ENCODE data around the gene STARD13. TPM values are rescaled to one million over a fixed set of nuclear protein-coding genes. Genes with fewer than 3 reads are reported as not detected.

The STARD13 gene
- total RNA-seq, 6 experiments from 2014 or later: 7.0 to 16.1 (median 9.8) TPM

DNA sequence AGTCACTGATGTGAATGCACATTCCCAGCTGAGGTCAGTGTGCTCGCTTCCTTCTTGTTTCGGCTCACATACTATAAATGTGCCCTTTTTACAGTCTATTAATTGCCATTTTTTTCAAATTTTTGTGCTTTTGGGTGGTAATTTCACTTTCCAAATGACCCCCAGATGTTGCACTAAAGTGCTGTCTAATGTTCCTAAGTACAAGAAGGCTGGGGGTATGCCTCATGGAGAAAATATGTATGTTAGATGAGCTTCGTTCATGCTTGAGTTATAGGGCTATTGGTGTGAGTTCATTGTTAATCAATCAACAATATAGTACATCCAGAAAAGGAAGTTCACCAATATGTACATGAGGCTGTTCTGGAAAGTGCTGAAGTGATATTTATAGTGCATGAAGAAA is 184.7 kb downstream of the STARD13 start:
- ATAC-seq (no peak), DNase-seq (no peak)
- intact Hi-C loops (cut with DNase I): no loop called here
- Histone ChIP-seq H3K36me3 (peaks cover 0 to 11% (median 2%) of the 10 kb centered on the region in 4 donors), H3K9me3 (peaks cover 0 to 2% (median 0%) of the 10 kb centered on the region in 4 donors), H3K4me3 (no peak overlapping the region), H3K27me3 (no peaks in the 10 kb centered on the region), H3K27ac (no peak overlapping the region), H3K4me1 (no peaks in the 10 kb centered on the region)
- WGBS (ENCODE audit: insufficient coverage, low coverage, low lambda C conversion rate, missing lambda C conversion rate): 86% methylated on average over 3 of the region's 3 CpGs
- no peak for TF ChIP-seq POLR2A (IDR thresholded peaks at IDR 0.05)
- TF ChIP-seq, protein P1, sequence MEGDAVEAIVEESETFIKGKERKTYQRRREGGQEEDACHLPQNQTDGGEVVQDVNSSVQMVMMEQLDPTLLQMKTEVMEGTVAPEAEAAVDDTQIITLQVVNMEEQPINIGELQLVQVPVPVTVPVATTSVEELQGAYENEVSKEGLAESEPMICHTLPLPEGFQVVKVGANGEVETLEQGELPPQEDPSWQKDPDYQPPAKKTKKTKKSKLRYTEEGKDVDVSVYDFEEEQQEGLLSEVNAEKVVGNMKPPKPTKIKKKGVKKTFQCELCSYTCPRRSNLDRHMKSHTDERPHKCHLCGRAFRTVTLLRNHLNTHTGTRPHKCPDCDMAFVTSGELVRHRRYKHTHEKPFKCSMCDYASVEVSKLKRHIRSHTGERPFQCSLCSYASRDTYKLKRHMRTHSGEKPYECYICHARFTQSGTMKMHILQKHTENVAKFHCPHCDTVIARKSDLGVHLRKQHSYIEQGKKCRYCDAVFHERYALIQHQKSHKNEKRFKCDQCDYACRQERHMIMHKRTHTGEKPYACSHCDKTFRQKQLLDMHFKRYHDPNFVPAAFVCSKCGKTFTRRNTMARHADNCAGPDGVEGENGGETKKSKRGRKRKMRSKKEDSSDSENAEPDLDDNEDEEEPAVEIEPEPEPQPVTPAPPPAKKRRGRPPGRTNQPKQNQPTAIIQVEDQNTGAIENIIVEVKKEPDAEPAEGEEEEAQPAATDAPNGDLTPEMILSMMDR (IDR thresholded peaks at IDR 0.05): no peak

DNA sequence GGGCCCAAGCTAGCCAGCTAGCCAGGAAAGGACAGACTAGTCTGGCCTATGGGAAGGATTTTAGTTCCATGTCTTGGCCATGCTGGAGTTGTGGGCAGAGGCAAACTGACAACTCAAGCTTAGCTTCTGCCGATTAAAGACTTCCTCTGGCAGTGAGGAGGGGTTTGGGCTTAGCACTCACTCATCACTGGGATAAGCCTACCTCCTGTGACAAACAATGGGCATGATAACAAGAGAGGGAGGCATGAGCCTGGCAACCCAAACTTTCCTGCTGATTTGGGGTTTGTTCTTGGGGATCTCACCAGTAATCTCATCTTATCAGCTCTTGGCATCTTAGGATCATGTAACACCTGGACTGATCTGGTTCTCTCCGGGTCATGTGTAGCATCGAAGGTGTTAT is 185.7 kb downstream of the STARD13 start:
- no peaks in the 10 kb centered on the region for H3K27me3 ChIP-seq
- intact Hi-C loops (cut with DNase I): no loop called here
- no peaks in the 10 kb centered on the region for H3K4me1 ChIP-seq
- 66% methylated on average over 2 of the region's 3 CpGs for WGBS (ENCODE audit: insufficient coverage, low coverage, low lambda C conversion rate, missing lambda C conversion rate)
- DNase-seq (no peak), ATAC-seq (no peak)
- H3K36me3 ChIP-seq: peaks cover 0 to under 1% (median 0%) of the 10 kb centered on the region in 4 donors
- H3K4me3 ChIP-seq: no peak overlapping the region
- peaks cover 0 to 2% (median 0%) of the 10 kb centered on the region in 4 donors for H3K9me3 ChIP-seq
- H3K27ac ChIP-seq: no peak overlapping the region
- no peak for TF ChIP-seq POLR2A (IDR thresholded peaks at IDR 0.05)
- TF ChIP-seq, protein P1 (IDR thresholded peaks at IDR 0.05): no peak

DNA sequence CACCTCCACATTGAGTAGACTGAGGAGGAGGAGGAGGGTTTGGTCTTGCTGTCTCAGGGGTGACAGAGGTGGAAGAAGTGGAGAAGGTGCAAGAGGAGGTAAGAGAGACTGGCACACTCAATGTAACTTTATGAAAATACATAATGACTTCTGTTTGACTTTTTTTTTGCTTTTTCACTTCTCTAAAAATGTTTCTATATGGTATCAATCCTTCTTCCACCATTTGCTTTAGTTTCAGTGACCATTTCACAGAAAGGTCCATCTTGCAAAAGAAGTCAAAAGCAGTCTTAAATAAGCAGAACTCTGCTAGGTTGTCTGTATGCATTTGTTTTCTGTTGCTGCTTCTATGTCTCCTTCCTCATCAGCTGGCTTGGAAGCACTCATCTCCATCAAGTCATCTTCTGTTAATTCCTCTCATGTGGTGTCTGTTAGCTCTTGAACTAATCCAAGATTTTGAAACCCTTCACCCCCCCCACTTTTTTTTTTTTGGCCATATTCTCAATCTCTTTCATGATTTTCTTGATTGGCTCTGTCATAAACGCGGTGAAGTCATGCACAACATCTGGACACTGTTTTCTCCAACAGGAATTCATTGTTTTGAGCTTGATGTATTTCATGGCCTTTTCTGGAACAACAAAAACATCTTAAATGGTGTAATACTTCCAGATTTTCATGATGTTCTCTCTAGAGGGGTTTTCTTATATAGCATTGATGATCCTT is 188.5 kb downstream of the STARD13 start:
- H3K9me3 ChIP-seq: peaks cover 0 to 2% (median 0%) of the 10 kb centered on the region in 4 donors
- H3K4me3 ChIP-seq: no peak overlapping the region
- ATAC-seq (no peak), DNase-seq (no peak)
- intact Hi-C loops (cut with DNase I): no loop called here
- 95% methylated on average over 2 of the region's 2 CpGs for WGBS (ENCODE audit: insufficient coverage, low coverage, low lambda C conversion rate, missing lambda C conversion rate)
- no peaks in the 10 kb centered on the region for H3K4me1 ChIP-seq
- no peak overlapping the region for H3K27ac ChIP-seq
- no peaks in the 10 kb centered on the region for H3K36me3 ChIP-seq
- TF ChIP-seq, protein P1 (IDR thresholded peaks at IDR 0.05): no peak
- no peak for TF ChIP-seq POLR2A (IDR thresholded peaks at IDR 0.05)
- H3K27me3 ChIP-seq: no peaks in the 10 kb centered on the region

DNA sequence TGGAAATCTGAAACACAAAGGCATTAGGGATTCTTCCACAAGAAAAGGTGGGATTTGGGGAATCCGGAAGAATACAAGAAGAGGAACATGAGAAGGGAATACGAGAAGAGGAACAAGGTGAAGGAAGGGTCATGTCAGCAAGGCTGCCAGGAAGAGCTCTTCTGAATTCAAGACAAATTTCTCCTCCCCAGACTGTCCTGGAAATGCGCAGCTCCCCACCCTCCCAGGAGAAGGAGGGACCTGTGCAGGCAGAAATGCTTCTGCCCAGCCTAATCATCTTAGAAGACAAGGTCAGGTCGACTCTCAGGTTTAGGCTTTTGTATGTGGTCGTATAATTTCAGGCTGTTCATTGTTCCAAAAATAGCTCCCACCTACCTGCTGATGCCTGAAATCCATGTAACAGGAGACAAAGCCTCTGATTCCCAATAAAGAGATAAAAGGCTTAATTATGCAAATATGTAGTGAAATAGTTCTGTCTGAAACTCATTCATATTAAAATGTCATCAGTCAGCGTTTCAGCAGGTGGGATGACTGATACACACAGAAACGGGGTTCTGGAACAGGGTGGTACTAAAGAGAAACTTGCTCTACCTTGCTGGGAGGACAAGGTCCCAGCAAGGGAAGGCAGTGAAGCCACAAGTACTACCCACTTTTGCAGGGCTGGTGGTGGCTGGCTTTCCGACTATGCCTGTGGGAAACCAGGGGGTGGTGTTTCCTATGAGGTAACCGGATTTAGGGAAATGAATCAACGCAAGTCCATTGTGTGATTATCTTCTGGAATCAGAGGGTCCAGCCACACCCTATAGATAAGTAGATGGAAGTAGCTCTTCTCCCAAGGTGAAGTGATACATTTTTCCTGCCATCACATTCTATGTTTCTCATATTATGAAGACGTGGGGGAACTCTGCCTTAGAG is 193.2 kb downstream of the STARD13 start:
- H3K27me3 ChIP-seq: no peaks in the 10 kb centered on the region
- H3K4me1 ChIP-seq: no peaks in the 10 kb centered on the region
- no peaks in the 10 kb centered on the region for H3K9me3 ChIP-seq
- intact Hi-C loops (cut with DNase I): no loop called here
- 73% methylated on average over 11 of the region's 11 CpGs for WGBS (ENCODE audit: insufficient coverage, low coverage, low lambda C conversion rate, missing lambda C conversion rate)
- TF ChIP-seq, protein P1 (IDR thresholded peaks at IDR 0.05): no peak
- no peak for TF ChIP-seq POLR2A (IDR thresholded peaks at IDR 0.05)
- no peak overlapping the region for H3K4me3 ChIP-seq
- DNase-seq (no peak), ATAC-seq (no peak)
- no peaks in the 10 kb centered on the region for H3K36me3 ChIP-seq
- H3K27ac ChIP-seq: no peak overlapping the region

All from right lobe of liver (tissue), 6 donors.